HEK293T (cell line): ENCODE data around the gene ADAMTS15.

Experiments used
- ARNT ChIP-seq: fragments of 450-650 bp; IDR thresholded peaks from 2 replicates; pipeline ENCODE4 v1.6.1; 2017; ENCODE audit warnings: mild to moderate bottlenecking
- CTBP1 ChIP-seq: fragments of 450-650 bp; IDR thresholded peaks from 2 replicates; pipeline ENCODE4 v1.6.1; 2016; ENCODE audit warnings: borderline replicate concordance
- ELF4 ChIP-seq: fragments of 450-650 bp; IDR thresholded peaks from 2 replicates; pipeline ENCODE4 v1.6.1; 2017; ENCODE audit warnings: antibody characterized with exemption
- FOXA1 ChIP-seq: fragments of 450-650 bp; IDR thresholded peaks from 2 replicates; pipeline ENCODE4 v1.6.1; 2016; ENCODE audit warnings: mild to moderate bottlenecking
- FOXK2 ChIP-seq: fragments of 450-650 bp; IDR thresholded peaks from 2 replicates; pipeline ENCODE4 v1.6.1; 2016; ENCODE audit warnings: mild to moderate bottlenecking
- FOXM1 ChIP-seq: fragments of 450-650 bp; IDR thresholded peaks from 2 replicates; pipeline ENCODE4 v1.6.1; 2017; ENCODE audit warnings: mild to moderate bottlenecking, borderline replicate concordance
- HDGF ChIP-seq: fragments of 450-650 bp; IDR thresholded peaks from 2 replicates; pipeline ENCODE4 v1.6.1; 2017; ENCODE audit warnings: antibody characterized with exemption, borderline replicate concordance
- PKNOX1 ChIP-seq: fragments of 450-650 bp; IDR thresholded peaks from 2 replicates; pipeline ENCODE4 v1.6.1; 2016
- SP1 ChIP-seq: fragments of 450-650 bp; IDR thresholded peaks from 2 replicates; pipeline ENCODE4 v1.6.1; 2017
- SUZ12 ChIP-seq: fragments of 450-650 bp; IDR thresholded peaks from 2 replicates; pipeline ENCODE4 v1.6.1; 2016; ENCODE audit warnings: mild to moderate bottlenecking
- TARDBP ChIP-seq: fragments of 450-650 bp; IDR thresholded peaks from 2 replicates; pipeline ENCODE4 v1.6.1; 2016
- ZNF384 ChIP-seq: fragments of 450-650 bp; IDR thresholded peaks from 2 replicates; pipeline ENCODE4 v1.6.1; 2016

GRCh38 chr11:130490682-130491449 is 42.4 kb downstream of the ADAMTS15 start:
- TF ChIP-seq ARNT (no peak), SP1 (no peak), FOXA1 (no peak), FOXM1 (no peak), CTBP1 (no peak), FOXK2 (no peak), ZNF384 (no peak), PKNOX1 (no peak), TARDBP (no peak), SUZ12 (no peak), HDGF (no peak), ELF4 (no peak)
